Femur (tissue), 1 donor: ENCODE measurements around the gene TEAD2.
"Not testable (repeated sequence)": the region's sequence is repeated elsewhere in the genome, so short reads cannot be mapped to it uniquely, and the experiment has no call there.

Source experiments
- DNase-seq: peaks from one replicate; pipeline ENCODE4 v3.0.0-alpha.2; 2017

Gene TEAD2

GRCh38 chr19:49347191-49347590 lies 15.0 kb downstream of the TEAD2 start:
- no peak for DNase-seq

GRCh38 chr19:49344505-49345423 lies 17.5 kb downstream of the TEAD2 start:
- no peak for DNase-seq

GRCh38 chr19:49343123-49343522 lies 19.1 kb downstream of the TEAD2 start:
- peak; percentile 20 for DNase-seq

GRCh38 chr19:49342291-49342721 lies 19.9 kb downstream of the TEAD2 start:
- DNase-seq, result peak; percentile 13

GRCh38 chr19:49340865-49341718 lies 21.1 kb downstream of the TEAD2 start:
- DNase-seq, result peak; percentile 22

GRCh38 chr19:49340069-49340864 lies 21.9 kb downstream of the TEAD2 start:
- DNase-seq, result peak; percentile 84

GRCh38 chr19:49339301-49340068 lies 22.7 kb downstream of the TEAD2 start:
- peak; percentile 93 for DNase-seq

GRCh38 chr19:49338691-49339300 lies 23.4 kb downstream of the TEAD2 start:
- peak; percentile 70 for DNase-seq

GRCh38 chr19:49338023-49338677 lies 24.1 kb downstream of the TEAD2 start:
- peak; percentile 32 for DNase-seq

- peak; percentile 10 for DNase-seq
Observed at GRCh38 chr19:49337267-49338022, 24.8 kb downstream of the TEAD2 start.

GRCh38 chr19:49336482-49337266 lies 25.5 kb downstream of the TEAD2 start:
- DNase-seq, result peak; percentile 20

- DNase-seq, result peak; percentile 2
Observed at GRCh38 chr19:49335784-49336481, 26.3 kb downstream of the TEAD2 start.

GRCh38 chr19:49335071-49335783 lies 27.0 kb downstream of the TEAD2 start, which contains the start of gene CD37:
TSS of gene CD37 (plus strand) at chr19:49335406. CDS start at chr19:49335541, 135 bp downstream.
- DNase-seq, result peak; percentile 33

- peak; percentile 59 for DNase-seq
Observed at GRCh38 chr19:49333811-49334288, 28.4 kb downstream of the TEAD2 start.

- DNase-seq, result peak; percentile 16
Observed at GRCh38 chr19:49333418-49333805, 28.8 kb downstream of the TEAD2 start.

- not testable (repeated sequence) for DNase-seq
Observed at GRCh38 chr19:49332691-49333417, 29.4 kb downstream of the TEAD2 start.

GRCh38 chr19:49331616-49332055 lies 30.6 kb downstream of the TEAD2 start:
- peak; percentile 42 for DNase-seq
